K562 (cell line): ENCODE results near the gene CHST15. TPM values are rescaled to one million over a fixed set of nuclear protein-coding genes. Genes with fewer than 3 reads are reported as not detected.

Source experiments
- ATAC-seq: fragments of 200-7000 bp; cut with Tn5 transposase; 3 replicates; pipeline ENCODE4 v1.9.1; 2020; ENCODE audit warnings: moderate library complexity
- BruUV-seq: library from RNA; stranded (reverse); fragments of 400-500 nt; replicated peaks from 2 replicates; lab custom pipeline; 2021; lab: Mats Ljungman, UMichigan
- CTCF ChIA-PET: fragments of 300-600 bp; formaldehyde crosslinking; extraction: SDS; loops from one replicate; lab custom pipeline; 2021; ENCODE audit warnings: low intra/inter-chr PET ratio; lab: Yijun Ruan, JAX
- POLR2A ChIA-PET: fragments of 300-600, 350-650 bp; sonication (Branson Sonifier 250); formaldehyde crosslinking; extraction: SDS; loops from one replicate; lab custom pipeline; 2021; ENCODE audit warnings: antibody characterized with exemption, inconsistent platforms; lab: Yijun Ruan, JAX
- DNase-seq, 4 experiments: peaks; one replicate each; pipeline versions ENCODE4 v3.0.0 to v3.0.0-alpha.2; 2011 to 2018; ENCODE audit warnings: low spot score in 3 of 4, mixed read lengths in 3 of 4; ENCODE audit errors: extremely low read depth in 1 of 4
- FAIRE-seq: peaks from 2 replicates; lab custom pipeline; 2011; peaks lifted over from hg19 to GRCh38; lab: Jason Lieb, UNC
- H2AFZ ChIP-seq: 2 replicates; pipeline ENCODE4 v1.6.0; 2011; ENCODE audit warnings: low read depth, low read length, control low read depth, inconsistent platforms
- H3K27ac ChIP-seq: fragments of 200-600 bp; 3 replicates; pipeline ENCODE4 v1.8.0; 2011; ENCODE audit warnings: low read depth, mild to moderate bottlenecking, control low read depth, inconsistent platforms, low read length, moderate library complexity, mixed read lengths; ENCODE audit errors: extremely low read depth
- H3K27me3 ChIP-seq, 2 experiments: fragments of 300-600 bp in 1 of 2; 2 replicates in 1 of 2; 3 replicates in 1 of 2; pipeline versions ENCODE4 v1.6.0 to v1.8.0; 2011; ENCODE audit warnings: inconsistent platforms in 2 of 2, low read length in 2 of 2, mild to moderate bottlenecking in 1 of 2, mixed read lengths in 1 of 2, moderate library complexity in 1 of 2; ENCODE audit not compliant: control insufficient read depth in 2 of 2, insufficient read depth in 2 of 2
- H3K36me3 ChIP-seq: fragments of 300-600 bp; 3 replicates; pipeline ENCODE4 v1.8.0; 2011; ENCODE audit warnings: mild to moderate bottlenecking, low read length, inconsistent platforms; ENCODE audit not compliant: control insufficient read depth, insufficient read depth
- H3K4me1 ChIP-seq, 2 experiments: fragments of 200-600 bp in 1 of 2; replicated peaks in 1 of 2; 2 replicates in 1 of 2; 3 replicates in 1 of 2; pipeline versions ENCODE4 v1.5.1 to v1.8.0; 2011; ENCODE audit warnings: inconsistent platforms in 2 of 2, low read length in 2 of 2, mild to moderate bottlenecking in 1 of 2, mixed read lengths in 1 of 2, moderate library complexity in 1 of 2; ENCODE audit not compliant: control insufficient read depth in 2 of 2, insufficient read depth in 2 of 2
- H3K4me2 ChIP-seq: 2 replicates; pipeline ENCODE4 v1.6.1; 2011; ENCODE audit warnings: low read length, control low read depth, inconsistent platforms, mixed read lengths; ENCODE audit not compliant: insufficient read depth
- H3K4me3 ChIP-seq: fragments of 200-600 bp; sonication (generic), shearing (Covaris generic); 2 replicates; pipeline ENCODE4 v1.5.1; 2016; ENCODE audit warnings: control low read depth, inconsistent platforms
- H3K79me2 ChIP-seq: fragments of 200-600 bp; 3 replicates; pipeline ENCODE4 v1.8.0; 2011; ENCODE audit warnings: low read length, inconsistent platforms; ENCODE audit not compliant: control insufficient read depth, insufficient read depth
- H3K9ac ChIP-seq, 2 experiments: 2 replicates each; pipeline versions ENCODE4 v1.6.0 to v1.6.1; 2011; ENCODE audit warnings: low read depth in 2 of 2, low read length in 2 of 2, control low read depth in 1 of 2, inconsistent platforms in 1 of 2, mild to moderate bottlenecking in 1 of 2, mixed read lengths in 1 of 2; ENCODE audit not compliant: insufficient read depth in 1 of 2
- H3K9me1 ChIP-seq: one replicate; pipeline ENCODE4 v1.6.0; 2011; ENCODE audit warnings: inconsistent platforms, mild to moderate bottlenecking, low read length, moderate library complexity; ENCODE audit not compliant: control insufficient read depth, insufficient read depth
- H3K9me3 ChIP-seq: replicated peaks from 2 replicates; pipeline ENCODE4 v1.5.1; 2011; ENCODE audit warnings: low read depth, low read length, inconsistent platforms; ENCODE audit not compliant: control insufficient read depth, insufficient read depth
- H4K20me1 ChIP-seq: replicated peaks from 2 replicates; pipeline ENCODE4 v1.6.1; 2011; ENCODE audit warnings: low read length, inconsistent platforms, mixed read lengths; ENCODE audit not compliant: control insufficient read depth, insufficient read depth
- CREB1 ChIP-seq, 2 experiments: sonication (generic) in 1 of 2; formaldehyde crosslinking in 1 of 2; IDR thresholded peaks; 2 replicates each; pipeline versions ENCODE4 v1.6.1 to v1.8.0; 2012 to 2022; ENCODE audit warnings: inconsistent platforms in 1 of 2, mild to moderate bottlenecking in 1 of 2, missing genetic modification reagents in 1 of 2, moderate library complexity in 1 of 2
- ELK1 ChIP-seq: sonication (generic); formaldehyde crosslinking; IDR thresholded peaks from 2 replicates; pipeline ENCODE4 v1.8.1; 2022; ENCODE audit warnings: missing genetic modification reagents
- EP400 ChIP-seq: fragments of 450-650 bp; IDR thresholded peaks from 2 replicates; pipeline ENCODE4 v1.6.1; 2017; ENCODE audit warnings: antibody characterized with exemption, mild to moderate bottlenecking, moderate library complexity
- FOS ChIP-seq: IDR thresholded peaks from 3 replicates; pipeline ENCODE4 v1.6.1; 2011; ENCODE audit not compliant: insufficient read length; ENCODE audit errors: extremely low read depth
- GTF3C2 ChIP-seq: IDR thresholded peaks from 3 replicates; pipeline ENCODE4 v1.6.1; 2011; ENCODE audit warnings: borderline replicate concordance, mild to moderate bottlenecking, moderate library complexity; ENCODE audit not compliant: insufficient read length; ENCODE audit errors: extremely low read depth
- NCOA4 ChIP-seq: fragments of 450-650 bp; IDR thresholded peaks from 2 replicates; pipeline ENCODE4 v1.6.1; 2018; ENCODE audit warnings: mild to moderate bottlenecking; ENCODE audit not compliant: partially characterized antibody
- TRIM28 ChIP-seq: fragments of 450-650 bp; IDR thresholded peaks from 2 replicates; pipeline ENCODE4 v1.6.1; 2017
- ZBTB34 ChIP-seq: fragments of 250-450 bp; sonication (Bioruptor Pico); IDR thresholded peaks from 2 replicates; pipeline ENCODE4 v1.8.0; 2021; ENCODE audit warnings: mild to moderate bottlenecking, moderate library complexity
- ZNF655 ChIP-seq: fragments of 250-450 bp; sonication (Bioruptor Pico); IDR thresholded peaks from 2 replicates; pipeline ENCODE4 v1.5.0; 2021
- WGBS: fragments of 100-300 bp; shearing (Covaris generic); methylation state at CpG from one replicate; pipeline ENCODE4 v1.1.6; 2016; ENCODE audit warnings: low coverage, mixed read lengths; ENCODE audit not compliant: insufficient coverage; ENCODE audit errors: missing lambda C conversion rate; 5-methylcytosine and 5-hydroxymethylcytosine counted together
- in situ Hi-C: fragments of 300-500 bp; cut with MboI; formaldehyde crosslinking; loops from 4 replicates; pipeline ENCODE4 v1.15.0; 2018; ENCODE audit warnings: inconsistent platforms, mixed read lengths
- intact Hi-C: fragments of 100-400 bp; cut with micrococcal nuclease; formaldehyde crosslinking; loops from 2 replicates; pipeline ENCODE4 v1.14.2; 2022
- polyA plus RNA-seq, 8 experiments: library from polyadenylated mRNA; depleted of rRNA in 4 of 8; stranded (reverse) in 5 of 8; unstranded in 3 of 8; fragments of >200 nt; fragmentation: Nextera tagmentation in 2 of 8; fragmentation: Illumina TruSeq in 1 of 8; extraction: Ambion mirVana in 2 of 8; extraction: Trizol in 1 of 8; gene quantifications; 2 replicates each; pipeline versions ENCODE4 v1.2.1 to v1.2.3, GENCODE V29; 2011 to 2014; ENCODE audit warnings: inconsistent platforms in 1 of 8, missing spikeins in 1 of 8
- total RNA-seq, 7 experiments: library from RNA; depleted of rRNA in 6 of 7; stranded (reverse); fragments of >200 nt in 6 of 7; fragmentation: Illumina TruSeq in 2 of 7; extraction: Trizol in 2 of 7; gene quantifications; 2 replicates each; pipeline versions ENCODE4 v1.2.1 to v1.2.3, GENCODE V29; 2011 to 2021; ENCODE audit warnings: low replicate concordance in 1 of 7

Gene CHST15
- total and polyA plus RNA-seq, 9 of the 15 experiments (the other 6 are each of a cell fraction or from before 2014, with no cell fraction given) = 0.04 to 0.16 (median 0.08) TPM

GRCh38 chr10:124002391-124003069 lies 90.9 kb downstream of the CHST15 start:
- ChIA-PET CTCF (no interaction called here), POLR2A (interaction anchor here (0.6 kb wide), 1 partner anchor 100 kb away, joined by 3 read pairs; no protein-coding TSS in a partner anchor)
- Histone ChIP-seq H3K27ac (no peak overlapping the region), H3K4me1 (no peaks in the 10 kb centered on the region), H3K9ac (no peak overlapping the region), H3K9me3 (no peaks in the 10 kb centered on the region), H3K9me1 (no peaks in the 10 kb centered on the region), H3K36me3 (no peaks in the 10 kb centered on the region), H4K20me1 (0 out of 2 replicates have a peak, but pooled peaks cover 3% of the 10 kb centered on the region), H3K79me2 (no peaks in the 10 kb centered on the region), H3K27me3 (peaks cover 0 to 23% of the 10 kb centered on the region in 2 experiments; a peak in 3 of 5 replicates), H3K4me3 (no peak overlapping the region), H2AFZ (no peak overlapping the region), H3K4me2 (no peak overlapping the region)
- ATAC-seq (no peak), DNase-seq (no peak), FAIRE-seq (no peak)
- no TSS peak for BruUV-seq
- WGBS = 1% methylated on average over 6 of the region's 6 CpGs
- in situ Hi-C loops (loop anchor here (5.0 to 25.0 kb wide), 2 partner anchors 380 to 510 kb away; no protein-coding TSS in a partner anchor), intact Hi-C loops (no loop called here)
- TF ChIP-seq ELK1 (CRISPR knock-in tag) (no peak), NCOA4 (no peak), EP400 (no peak), ZBTB34 (CRISPR knock-in tag) (no peak), FOS (no peak), CREB1 (IDR thresholded peaks at IDR 0.05) (no peak), CREB1 (CRISPR knock-in tag; IDR thresholded peaks at IDR 0.05) (no peak), TRIM28 (no peak), GTF3C2 (no peak), ZNF655 (CRISPR knock-in tag) (no peak)
